Activated CD4-positive, CD25-positive, alpha-beta regulatory T cell treated with anti-CD3 and anti-CD28 coated beads, Interleukin-2, amount 50 U/mL, for 72 hours (primary cell): Measurements from ENCODE around the gene CEMP1.
"Not testable (repeated sequence)": the region's sequence is repeated elsewhere in the genome, so short reads cannot be mapped to it uniquely, and the experiment has no call there.

ENCODE experiments used
- DNase-seq: peaks from one replicate; pipeline ENCODE4 v3.0.0; 2021

Gene CEMP1

DNA sequence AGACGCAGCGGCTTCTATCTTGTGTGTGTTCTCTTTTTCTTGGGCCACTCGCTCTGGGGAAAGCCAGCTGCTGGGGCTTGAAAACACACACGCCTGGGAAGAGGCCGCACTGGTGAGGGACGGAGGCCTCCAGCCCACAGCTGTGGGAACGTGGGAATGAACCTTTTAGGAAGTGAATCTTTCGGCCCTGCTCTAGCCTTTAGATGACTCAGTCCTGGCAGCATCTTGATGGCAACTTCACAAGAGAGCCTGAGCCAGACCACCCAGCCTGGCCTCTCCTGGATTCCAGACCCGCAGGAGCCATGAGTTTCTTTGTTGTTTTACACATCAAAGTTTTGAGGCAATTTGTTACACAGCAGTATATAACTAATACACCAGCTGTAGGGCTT, 4.4 kb upstream of the CEMP1 start:
- no peak for DNase-seq

DNA sequence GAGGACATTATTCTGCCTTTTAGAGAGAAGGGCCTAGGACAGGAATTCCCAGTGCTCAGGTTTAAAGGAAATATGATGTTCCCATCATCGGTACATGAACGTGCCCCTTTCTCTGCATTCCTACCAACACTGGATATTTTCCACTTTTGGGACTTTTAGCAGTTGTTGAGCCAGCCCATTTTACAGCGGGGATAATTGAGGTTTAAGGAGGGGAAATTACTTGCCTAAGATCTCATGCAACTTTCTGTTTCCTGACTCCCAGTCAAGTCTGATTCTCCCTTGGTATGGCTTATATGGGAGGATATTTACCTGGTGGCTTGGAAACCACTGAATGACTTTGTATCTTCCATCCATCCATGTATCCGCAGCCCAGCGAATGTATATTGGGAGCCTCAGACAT, 3.1 kb upstream of the CEMP1 start:
- not testable (repeated sequence) for DNase-seq

DNA sequence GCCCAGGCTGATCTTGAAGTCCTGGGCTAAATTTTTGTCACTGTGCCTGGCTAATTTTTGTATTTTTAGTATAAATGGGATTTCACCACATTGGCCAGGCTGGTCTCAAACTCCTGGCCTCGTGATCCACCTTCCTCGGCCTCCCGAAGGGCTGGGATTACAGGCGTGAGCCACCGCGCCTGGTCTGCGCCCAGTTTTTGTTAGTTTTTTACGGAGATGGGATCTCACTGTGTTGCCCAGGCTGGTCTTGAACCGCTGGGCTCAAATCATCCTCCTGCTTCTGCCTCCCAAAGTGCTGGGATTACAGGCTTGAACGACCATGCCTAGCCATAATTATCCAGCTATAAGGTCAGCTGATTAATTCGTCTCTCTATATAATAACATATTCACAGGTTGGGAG, 2.7 kb upstream of the CEMP1 start:
- no peak for DNase-seq

DNA sequence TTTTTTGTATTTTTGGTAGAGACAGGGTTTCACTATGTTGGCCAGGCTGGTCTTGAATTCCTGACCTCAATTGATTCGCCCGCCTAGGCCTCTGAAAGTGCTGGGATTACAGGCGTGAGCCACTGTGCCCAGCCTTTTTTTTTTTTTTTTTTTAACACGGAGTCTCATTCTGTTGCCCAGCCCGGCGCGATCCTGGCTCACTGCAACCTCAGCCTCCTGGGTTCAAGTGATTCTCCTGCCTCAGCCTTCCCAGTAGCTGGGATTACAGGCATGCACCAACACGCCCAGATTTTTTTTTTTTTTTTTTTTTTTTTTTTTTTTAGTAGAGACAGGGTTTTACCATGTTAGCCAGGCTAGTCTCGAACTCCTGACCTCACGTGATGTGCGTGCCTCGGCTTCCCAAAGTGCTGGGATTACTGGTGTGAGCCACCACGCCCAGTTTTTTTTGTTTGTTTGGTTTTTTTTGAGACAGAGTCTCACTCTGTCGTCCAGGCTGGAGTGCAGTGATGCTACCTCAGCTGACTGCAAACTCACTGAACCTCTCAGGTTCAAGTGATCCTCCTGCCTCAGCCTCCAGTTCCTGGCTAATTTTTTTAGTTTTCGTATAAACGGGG, 2.0 kb upstream of the CEMP1 start:
- not testable (repeated sequence) for DNase-seq

DNA sequence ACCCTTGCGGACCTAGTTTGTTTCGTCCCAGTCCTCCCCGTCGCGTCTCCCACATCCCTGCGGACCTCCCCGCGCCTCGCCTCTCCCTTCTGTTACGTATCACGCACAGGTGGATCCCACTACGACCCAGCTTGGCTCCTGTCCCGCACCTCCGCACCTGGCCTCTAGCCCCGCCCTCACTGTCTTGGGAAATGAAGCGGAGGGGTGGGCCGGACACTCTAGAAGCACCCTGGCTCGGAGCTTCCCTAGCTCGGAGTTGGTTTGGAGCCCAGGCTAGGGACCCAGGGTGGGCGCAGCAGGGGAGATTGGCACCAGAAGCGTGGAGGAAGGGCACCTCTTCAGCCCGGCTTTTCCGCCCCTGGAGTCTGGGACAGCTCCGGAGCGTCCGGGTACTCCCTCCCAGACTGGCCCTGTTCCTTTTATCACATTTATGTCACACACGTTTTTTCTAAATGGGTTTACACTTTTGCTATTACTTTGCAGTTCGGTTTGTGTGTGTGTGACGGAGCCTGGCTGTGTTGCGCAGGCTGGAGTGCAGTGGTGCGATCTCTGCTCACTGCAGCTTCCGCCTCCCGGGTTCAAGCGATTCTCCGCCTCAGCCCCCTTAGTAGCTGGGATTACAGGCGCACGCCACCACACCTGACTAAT, 1.4 kb upstream of the CEMP1 start:
- peak; percentile 63 for DNase-seq

DNA sequence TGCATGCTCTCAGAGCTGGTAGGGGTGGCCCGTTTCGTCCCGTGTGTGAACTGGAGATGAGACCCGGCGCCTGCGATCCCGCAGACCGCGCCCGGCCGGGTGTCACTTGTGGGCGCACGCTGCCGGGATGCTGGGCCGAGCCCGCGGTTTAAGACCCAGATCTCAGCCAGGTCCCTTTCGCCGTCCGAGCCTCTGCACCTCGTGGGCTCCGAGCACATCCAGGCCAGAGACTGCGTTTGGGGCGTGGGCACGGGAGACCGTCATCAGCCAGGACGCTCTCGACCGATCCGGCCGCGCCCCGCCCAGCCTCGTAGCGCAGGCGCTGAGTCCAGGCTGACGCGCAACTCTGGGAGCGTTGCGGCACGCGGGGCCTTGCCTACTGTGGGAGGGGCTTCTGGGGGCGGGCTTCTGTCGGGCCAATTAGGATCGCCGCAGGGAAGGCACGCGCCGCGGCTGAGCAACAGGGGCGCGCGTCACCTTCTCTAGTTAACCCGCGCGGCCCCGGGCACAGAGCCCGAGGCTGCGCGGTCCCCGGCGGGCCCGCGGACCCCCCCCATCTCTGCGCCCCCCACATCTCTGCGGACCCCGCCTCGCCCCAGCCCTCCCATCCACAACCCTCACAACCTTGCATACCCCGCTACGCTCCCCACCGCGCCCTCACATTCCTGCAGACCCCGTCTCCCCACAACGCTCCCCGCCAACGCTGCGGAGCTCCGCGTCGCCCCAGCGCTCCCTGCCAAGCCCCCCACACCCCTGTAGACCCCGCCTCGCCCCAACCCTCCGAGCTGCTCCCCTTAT, 687 bp upstream of the CEMP1 start:
- peak; percentile 98 for DNase-seq

DNA sequence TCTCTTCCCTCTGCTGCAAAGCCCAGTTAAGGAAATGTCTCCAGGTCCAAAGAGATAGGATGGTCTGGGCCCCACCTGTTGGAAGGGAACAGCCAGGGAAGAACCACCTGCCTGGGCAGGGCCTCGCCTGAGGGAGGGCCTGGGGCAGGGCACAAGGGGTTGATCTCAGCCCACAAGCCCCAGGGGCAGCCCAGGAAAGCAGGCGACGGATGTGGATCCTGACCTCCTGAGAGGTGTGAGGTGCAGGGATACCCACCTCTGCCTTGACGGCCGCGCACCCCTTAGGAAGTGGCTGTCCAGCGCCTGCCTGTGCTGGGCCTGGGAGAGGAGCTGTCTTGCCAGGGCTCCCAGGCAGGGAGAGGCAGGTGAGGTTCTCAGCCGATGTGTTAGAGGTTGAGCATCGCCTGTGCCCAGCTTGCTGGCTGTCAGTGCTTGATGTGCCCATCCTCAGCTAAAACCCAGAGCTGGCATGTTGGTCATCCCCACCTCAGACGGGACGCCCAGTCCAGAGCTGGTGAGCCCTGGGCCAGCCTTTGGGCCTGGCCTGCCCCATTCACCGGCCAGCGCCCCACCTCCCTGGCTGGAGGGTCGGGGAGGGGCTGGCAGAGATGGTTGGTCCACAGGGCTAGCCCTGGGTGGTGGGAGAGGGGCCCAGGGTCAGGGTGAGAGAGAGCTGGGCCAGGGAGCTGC, 434 bp downstream of the CEMP1 start:
- DNase-seq, result no peak

DNA sequence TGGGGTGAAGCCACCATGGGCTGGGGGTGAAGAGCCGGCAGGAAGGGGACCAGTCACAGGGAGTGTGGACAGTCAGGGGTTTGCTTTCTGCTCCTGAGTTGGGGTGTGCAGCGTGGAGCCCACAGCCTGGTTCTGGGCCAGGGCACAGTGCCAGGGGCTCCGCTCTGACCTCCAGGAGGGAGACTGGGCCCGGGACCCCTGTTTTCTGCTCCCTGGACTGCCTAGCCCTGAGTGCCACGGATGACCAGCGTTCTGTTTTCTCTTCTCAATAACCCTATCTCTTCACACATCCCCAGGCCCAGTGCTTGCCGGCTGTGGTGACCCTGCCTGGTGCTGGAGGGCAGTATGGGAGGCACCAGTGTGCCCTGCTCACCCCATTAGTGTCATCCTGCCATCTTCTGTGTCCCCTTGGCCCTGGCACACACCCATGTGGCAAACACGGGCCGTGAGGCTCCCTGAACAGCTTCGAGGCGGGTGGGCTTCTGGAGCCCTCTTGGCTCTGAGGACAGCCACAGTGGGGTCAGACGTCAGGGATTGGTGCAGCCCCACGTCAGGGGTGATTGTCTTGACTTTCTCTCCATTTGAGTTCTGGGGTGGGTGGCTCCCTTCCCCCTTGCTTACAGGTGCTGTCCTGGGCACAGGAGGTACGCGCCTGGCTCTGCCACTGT, 1.1 kb downstream of the CEMP1 start:
- DNase-seq, result no peak

DNA sequence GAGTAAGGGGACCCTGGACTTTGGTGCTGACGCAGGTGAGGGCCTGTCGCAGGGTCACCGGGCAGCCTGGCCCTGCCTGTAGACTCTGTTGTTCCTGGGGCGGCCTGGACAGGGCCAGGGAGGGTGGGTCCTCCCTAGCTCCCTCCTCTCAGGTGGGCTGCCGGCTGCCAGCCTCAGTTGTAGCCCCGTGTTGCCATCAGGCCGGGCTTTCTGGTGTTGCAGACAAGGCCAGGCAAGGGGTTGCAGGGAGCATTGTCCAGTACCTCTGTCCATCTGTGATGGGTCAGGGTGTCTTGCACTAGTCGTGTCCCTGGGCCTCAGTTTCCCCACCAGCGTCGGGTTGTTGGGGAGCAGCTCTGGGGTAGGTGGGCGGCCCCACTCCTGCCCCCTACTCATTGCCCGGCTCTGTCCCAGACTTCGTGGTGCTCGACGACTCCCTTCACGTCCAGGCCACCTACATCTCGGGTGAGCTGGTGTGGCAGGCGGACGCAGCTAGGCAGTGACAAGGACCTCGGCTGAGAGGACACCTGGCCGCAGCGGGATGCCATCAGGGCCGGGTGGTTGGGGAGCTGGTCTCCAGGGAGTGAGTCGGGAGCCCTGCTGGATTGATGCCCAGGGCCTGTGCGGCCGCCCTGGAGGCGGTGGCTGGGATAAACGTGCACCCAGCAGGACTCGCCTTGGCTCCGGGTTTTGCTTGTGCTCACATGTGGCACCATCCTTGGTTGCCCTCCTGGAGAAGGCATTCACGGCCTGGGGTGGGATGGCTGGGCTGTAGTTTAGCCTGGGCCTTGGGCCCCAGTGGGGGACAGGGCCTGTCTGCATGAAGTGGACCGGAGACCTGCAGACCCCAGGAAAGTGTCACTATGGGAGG, 1.9 kb downstream of the CEMP1 start:
- DNase-seq, result no peak

DNA sequence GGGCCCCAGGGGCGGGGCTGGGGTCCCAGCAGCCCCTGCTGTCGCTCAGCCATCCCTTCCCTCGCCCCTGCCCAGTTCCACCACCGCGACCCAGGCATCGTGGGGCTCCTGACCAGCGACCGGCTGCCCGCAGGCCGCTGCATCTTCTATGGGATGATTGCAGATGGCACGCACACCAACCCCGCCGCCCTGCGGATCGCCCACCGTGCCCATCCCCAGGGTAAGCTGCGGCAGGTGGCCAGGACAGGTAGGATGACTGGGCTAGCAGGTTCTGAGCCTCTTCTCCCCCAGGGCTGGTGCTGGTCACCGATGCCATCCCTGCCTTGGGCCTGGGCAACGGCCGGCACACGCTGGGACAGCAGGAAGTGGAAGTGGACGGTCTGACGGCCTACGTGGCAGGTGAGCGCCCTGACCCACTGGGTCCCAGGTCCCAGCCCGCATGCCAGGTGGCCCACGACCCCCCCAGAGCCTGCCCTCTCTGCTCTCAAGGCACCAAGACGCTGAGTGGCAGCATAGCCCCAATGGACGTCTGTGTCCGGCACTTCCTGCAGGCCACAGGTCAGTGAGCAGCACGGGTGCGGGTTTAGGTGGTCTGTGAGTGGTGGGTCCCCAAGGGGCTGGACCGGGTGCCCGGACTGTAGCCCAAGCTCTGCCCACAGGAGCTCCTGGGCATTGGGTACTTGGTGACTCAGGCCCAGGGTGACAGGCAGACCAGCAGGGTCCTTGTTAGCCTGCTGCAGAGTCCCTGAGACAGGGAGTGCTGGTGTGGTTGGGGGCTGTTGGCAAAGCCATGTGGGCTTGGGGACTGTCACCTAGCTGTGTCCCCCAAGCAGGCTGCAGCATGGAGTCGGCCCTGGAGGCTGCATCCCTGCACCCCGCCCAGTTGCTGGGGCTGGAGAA, 2.8 kb downstream of the CEMP1 start:
- no peak for DNase-seq

DNA sequence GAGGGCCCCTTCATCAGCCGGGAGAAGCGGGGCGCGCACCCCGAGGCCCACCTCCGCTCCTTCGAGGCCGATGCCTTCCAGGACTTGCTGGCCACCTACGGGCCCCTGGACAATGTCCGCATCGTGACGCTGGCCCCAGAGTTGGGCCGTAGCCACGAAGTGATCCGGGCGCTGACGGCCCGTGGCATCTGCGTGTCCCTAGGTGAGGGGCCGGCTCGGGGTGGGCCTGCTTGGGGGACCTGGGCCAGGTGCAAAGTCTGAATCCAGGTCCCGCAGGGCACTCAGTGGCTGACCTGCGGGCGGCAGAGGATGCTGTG, 3.5 kb downstream of the CEMP1 start:
- DNase-seq, result no peak

DNA sequence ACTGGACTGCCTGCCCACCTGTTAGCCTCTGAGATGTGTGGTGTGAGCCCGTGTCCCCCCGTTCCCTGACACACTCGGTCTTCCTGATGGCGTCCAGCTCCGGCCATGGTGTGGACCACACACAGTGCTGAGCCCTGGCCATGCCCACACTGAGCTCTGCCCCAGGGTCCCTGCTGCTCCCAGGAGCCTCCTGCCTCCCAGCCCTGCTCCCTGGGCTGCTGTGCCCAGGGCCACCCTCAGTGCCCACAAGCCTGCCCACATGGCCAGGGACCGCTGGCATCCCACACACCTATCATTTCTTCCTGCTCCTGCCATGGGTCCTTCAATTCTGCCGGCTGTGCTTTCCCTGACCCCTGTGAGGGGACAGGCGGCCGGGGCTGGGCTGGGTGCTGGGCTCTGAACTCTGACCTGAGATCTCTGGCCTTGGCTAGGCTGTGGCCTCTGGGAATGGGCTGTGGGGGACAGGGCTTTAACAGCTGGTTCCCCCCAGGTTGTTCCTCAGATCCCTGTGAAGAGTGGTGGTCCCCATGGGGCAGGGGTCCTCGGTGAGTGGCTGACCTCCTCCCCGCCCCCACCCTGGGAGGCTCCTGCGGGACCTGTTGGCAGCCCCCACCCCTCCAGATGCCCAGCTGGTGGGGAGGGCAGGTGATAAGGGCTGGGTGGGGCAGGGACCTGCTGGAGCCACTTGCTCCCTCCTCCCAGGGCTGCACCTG, 4.0 kb downstream of the CEMP1 start:
- no peak for DNase-seq

DNA sequence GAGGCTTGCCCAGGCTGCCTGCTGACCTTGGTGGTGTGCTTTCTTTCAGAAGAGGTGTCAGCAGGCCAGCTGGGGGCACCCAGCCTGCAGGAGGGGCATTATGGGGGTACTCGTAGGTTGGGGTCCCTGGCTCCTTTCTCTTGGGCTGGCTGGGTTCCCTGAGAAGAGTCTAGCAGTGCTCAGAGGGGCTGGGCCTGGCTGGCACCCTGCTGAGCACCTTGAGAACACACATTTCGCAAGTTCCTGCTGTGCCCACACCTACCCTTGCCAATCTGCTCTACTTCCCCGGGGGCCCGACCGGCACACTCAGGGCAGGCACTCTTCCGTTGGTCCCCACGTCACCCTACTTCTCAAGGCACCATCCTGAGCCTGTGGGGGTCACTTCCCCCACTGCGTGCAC, 5.1 kb downstream of the CEMP1 start:
- DNase-seq, result no peak

DNA sequence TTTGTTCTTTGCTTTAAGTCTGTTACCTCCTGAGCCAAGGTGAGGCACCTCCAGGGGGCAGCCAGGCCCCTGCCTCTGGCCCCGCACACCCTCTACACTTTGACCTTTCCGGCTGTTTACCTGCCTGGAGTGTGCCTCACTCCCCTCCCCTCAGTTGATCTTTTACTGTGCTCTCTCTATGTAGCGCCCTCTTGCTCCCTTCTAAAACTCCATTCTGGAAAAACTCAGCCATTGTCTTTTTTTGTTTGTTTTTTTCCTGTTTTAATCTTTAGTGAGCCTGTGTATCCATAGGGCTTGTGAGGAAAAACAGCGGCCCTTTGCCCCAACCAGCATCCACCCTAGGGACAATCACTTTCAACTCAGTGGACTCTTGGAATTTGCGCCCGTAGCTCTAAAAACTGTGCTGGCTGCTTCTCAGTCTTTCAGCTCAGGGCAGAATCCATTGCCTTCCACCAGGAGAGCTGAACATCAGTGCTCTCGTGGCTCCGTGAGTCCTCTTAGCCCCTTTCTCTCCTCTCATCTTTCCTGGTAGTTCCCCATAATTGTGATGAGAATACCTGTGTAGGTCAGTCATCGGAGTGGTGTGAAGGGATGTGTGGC, 6.8 kb downstream of the CEMP1 start:
- no peak for DNase-seq

DNA sequence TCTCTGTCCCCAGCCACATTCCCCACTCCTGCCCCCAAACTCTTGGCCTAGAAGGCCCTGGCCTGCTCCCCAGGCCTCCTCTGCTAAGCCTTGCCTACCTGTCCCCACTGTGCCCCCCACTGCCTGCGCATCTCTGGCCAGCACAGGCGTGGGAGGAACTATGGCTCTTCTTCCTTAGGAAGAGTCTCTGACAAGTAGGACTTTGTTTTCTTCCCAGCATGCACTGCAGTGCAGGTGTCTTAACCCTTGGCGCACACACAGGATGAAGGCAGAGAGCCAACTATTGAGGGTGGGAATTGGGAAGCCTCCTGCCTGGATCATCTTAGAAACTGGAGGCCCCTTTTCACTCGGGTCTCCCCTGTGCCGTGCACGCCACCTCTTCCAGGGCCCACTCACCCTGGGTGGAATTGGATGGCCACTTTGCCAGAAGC, 7.4 kb downstream of the CEMP1 start:
- no peak for DNase-seq

DNA sequence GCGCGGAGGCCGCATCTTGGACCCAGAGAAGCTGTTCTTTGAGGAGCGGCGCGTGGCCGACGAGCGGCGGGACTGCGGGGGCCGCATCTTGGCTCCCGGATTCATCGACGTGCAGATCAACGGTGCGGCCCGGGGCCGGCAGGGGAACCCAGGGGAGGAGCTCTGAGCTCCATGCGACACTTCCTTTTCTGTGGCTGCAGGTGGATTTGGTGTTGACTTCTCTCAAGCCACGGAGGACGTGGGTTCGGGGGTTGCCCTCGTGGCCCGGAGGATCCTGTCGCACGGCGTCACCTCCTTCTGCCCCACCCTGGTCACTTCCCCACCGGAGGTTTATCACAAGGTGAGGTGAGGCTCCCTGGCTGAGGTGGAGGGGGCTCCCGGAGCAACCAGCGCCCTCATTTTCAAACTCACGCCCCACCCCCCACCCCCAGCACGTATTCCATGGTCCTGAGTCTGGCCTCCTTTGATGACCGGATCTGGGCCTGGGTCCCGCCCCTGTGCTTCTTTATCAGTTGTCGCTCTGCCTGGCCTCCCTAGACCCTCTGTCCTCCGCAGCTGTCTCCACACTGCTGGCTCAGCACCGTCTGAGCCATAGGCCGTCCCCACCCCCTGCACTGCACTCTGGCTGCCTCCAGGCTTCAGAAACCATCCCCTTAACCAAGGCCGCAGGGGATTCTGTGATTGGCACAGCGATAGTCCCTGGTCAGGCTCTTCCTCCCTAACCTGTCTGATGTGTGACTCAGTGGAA, 10.2 kb downstream of the CEMP1 start:
- peak; percentile 58 for DNase-seq

DNA sequence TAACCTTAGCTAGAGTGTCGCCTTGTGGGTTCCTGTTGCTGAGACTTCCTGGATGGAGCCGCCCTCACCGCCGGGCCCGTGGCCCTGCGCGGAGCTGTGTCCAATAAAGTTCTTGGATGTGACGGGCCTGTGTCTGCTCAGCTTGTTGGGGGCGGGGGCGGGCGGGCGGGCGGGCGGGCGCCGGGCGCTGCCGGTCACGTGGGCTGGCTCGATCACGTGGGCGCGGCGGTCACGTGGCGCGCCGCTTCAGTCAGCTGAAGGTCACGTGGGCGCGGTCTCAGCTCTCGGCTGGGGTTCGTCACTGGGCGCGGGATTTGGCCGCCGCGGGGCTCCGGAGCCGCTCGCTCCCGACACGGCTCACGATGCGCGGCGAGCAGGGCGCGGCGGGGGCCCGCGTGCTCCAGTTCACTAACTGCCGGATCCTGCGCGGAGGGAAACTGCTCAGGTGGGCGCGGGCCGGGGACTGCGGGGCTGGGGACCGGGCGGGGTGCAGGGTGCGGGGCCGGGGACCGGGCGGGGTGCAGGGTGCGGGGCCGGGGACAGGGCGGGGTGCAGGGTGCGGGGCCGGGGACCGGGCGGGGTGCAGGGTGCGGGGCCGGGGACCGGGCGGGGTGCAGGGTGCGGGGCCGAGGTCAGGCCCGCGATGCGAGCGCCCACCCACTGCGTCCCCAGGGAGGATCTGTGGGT, 11.0 kb downstream of the CEMP1 start, which contains the start of gene AMDHD2:
Gene AMDHD2 (plus strand): TSS at position 275 of the 687 bp plus-strand sequence. CDS start 88 bp downstream, at position 363.
- peak; percentile 91 for DNase-seq

DNA sequence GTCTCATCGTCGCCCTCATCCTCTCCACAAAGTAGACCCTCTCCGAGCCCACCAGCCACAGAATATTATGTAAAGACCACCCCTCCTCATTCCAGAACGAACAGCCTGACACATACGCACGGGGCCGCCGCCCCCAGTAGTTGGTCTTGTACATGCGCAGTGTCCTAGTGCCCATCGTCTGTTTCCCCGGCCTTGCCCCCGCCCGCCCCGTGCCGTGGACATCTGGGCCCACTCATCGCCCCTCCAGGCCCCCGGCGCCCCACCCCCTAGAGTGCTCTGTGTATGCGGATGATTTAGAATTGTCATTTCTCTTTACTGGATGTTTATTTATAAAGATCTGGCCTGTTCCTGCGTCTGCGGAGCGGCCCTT, 11.5 kb downstream of the CEMP1 start:
- DNase-seq, result no peak
